ENCODE results near the gene DDIT4L. TPM values are rescaled to one million over a fixed set of nuclear protein-coding genes. Genes with fewer than 3 reads are reported as not detected.

DDIT4L gene
- total and polyA plus RNA-seq, 4 experiments from 2014 or later = 0.32 TPM; not detected in 3

DNA sequence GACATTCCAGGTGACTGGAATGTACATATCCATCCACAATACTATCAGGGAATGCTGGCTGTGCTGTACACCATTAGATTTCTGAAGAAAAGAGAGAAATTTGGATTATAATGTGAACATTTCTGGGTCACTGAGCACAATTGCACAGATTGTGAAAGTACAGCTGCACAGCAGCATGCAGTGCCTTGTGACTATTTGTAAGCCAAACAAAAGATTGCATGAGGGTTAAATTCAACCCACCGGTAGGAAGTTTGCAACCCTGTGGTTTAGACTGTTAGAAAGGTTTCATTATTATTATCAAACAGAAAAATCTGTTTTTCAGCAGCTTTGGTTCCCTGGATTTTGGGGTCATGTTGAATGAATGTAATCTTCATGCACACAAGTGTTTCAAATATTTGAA, 24.5 kb downstream of the DDIT4L start:
- H3K36me3 Mint-ChIP-seq = no peaks in the 10 kb centered on the region
- peaks cover 0 to 20% (median 8%) of the 10 kb centered on the region in 8 donors for H3K9me3 Mint-ChIP-seq
- H3K27me3 Mint-ChIP-seq = no peaks in the 10 kb centered on the region
- no peaks in the 10 kb centered on the region for H3K36me3 ChIP-seq (ENCODE audit: insufficient read depth, low read length)
- H3K9me3 ChIP-seq (ENCODE audit: control insufficient read depth in 1 of 2, low read length in 2 of 2) = no peaks in the 10 kb centered on the region
- DNase-seq = no peak
- H3K4me1 Mint-ChIP-seq = peaks cover 0 to 6% (median 3%) of the 10 kb centered on the region in 4 donors
- H3K27ac ChIP-seq (ENCODE audit: low read depth, low read length) = no peak overlapping the region
- POLR2A ChIA-PET (ENCODE audit: partially characterized antibody) = no interaction called here
- no peaks in the 10 kb centered on the region for H3K27me3 ChIP-seq (ENCODE audit: insufficient read depth, low read length)
- H3K4me3 Mint-ChIP-seq = no peak overlapping the region
- CTCF ChIA-PET (ENCODE audit: partially characterized antibody) = no interaction called here
- intact Hi-C loops (cut with micrococcal nuclease) = no loop called here
- no peaks in the 10 kb centered on the region for H3K4me1 ChIP-seq (ENCODE audit: insufficient read depth, low read length)
- H3K27ac Mint-ChIP-seq = no peak overlapping the region
- H3K4me3 ChIP-seq (ENCODE audit: low read length in 2 of 2) = no peak overlapping the region

DNA sequence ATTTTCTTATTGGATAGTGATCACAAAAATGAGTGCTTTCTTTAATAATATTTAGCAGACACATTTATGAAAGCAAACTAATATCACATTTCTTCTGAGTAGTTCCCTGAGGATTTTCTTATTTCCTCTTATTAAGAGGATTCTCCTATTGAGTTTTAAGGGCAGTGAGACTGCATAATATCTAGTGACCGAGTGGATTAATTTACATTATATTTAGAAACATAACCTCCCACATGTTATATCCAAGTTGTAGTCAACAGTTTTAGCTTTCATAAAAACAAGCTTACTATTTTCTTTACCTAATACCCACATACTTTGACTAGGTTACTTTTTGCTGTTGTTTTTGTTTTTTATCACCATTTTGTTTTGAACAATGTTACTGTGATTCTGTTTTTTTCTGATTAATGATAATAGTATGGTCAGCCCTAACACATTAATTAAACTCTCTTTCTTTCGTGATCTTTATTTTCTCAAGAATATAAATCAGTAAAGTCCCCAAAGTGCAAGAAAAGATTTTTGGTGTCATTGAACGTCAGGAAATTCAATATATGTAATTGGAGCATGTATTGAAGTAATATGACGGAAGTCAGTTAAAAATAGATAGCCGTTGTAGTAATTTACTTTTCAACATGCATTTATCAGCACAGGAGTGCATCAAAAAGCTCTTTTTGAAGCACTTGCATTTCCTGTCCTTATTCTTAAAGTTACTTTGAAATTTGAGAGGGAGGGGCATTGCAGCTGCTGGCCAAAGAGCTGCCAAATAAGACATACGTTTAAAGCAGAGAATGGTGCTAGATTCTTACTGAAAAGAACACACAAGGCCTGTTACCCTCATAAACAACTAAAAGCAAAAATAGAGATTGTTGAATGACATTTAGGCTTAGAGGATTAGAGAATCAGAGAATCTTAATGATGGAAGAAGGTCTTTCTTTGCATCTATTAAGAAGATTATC, 25.2 kb downstream of the DDIT4L start:
- Histone ChIP-seq H3K4me1 (ENCODE audit: insufficient read depth, low read length) (no peaks in the 10 kb centered on the region), H3K27ac (ENCODE audit: low read depth, low read length) (no peak overlapping the region), H3K36me3 (ENCODE audit: insufficient read depth, low read length) (no peaks in the 10 kb centered on the region), H3K4me3 (ENCODE audit: low read length in 2 of 2) (no peak overlapping the region), H3K27me3 (ENCODE audit: insufficient read depth, low read length) (no peaks in the 10 kb centered on the region), H3K9me3 (ENCODE audit: control insufficient read depth in 1 of 2, low read length in 2 of 2) (no peaks in the 10 kb centered on the region)
- H3K27me3 Mint-ChIP-seq = peaks cover 0 to 2% of the 10 kb centered on the region in 2 donors
- DNase-seq = no peak
- ChIA-PET CTCF (ENCODE audit: partially characterized antibody) (no interaction called here), POLR2A (ENCODE audit: partially characterized antibody) (no interaction called here)
- no peak overlapping the region for H3K4me3 Mint-ChIP-seq
- intact Hi-C loops (cut with micrococcal nuclease) = no loop called here
- no peaks in the 10 kb centered on the region for H3K36me3 Mint-ChIP-seq
- H3K4me1 Mint-ChIP-seq = peaks cover 0 to 6% (median 3%) of the 10 kb centered on the region in 4 donors
- H3K9me3 Mint-ChIP-seq = peaks cover 0 to 20% (median 8%) of the 10 kb centered on the region in 8 donors
- peak overlapping the region in 1 of 7 donors; percentile 16 for H3K27ac Mint-ChIP-seq

GRCh38 chr4:100162027-100162685, 28.1 kb downstream of the DDIT4L start:
- ChIA-PET CTCF (ENCODE audit: partially characterized antibody) (no interaction called here), POLR2A (ENCODE audit: partially characterized antibody) (no interaction called here)
- Mint-ChIP-seq H3K27ac (no peak overlapping the region), H3K9me3 (peaks cover 0 to 20% (median 8%) of the 10 kb centered on the region in 8 donors), H3K27me3 (peaks cover 4 to 11% of the 10 kb centered on the region in 2 donors), H3K36me3 (no peaks in the 10 kb centered on the region), H3K4me1 (peaks cover 0 to 6% (median 3%) of the 10 kb centered on the region in 4 donors), H3K4me3 (no peak overlapping the region)
- H3K27me3 ChIP-seq (ENCODE audit: insufficient read depth, low read length) = no peaks in the 10 kb centered on the region
- no peak overlapping the region for H3K4me3 ChIP-seq (ENCODE audit: low read length in 2 of 2)
- H3K36me3 ChIP-seq (ENCODE audit: insufficient read depth, low read length) = no peaks in the 10 kb centered on the region
- H3K9me3 ChIP-seq (ENCODE audit: control insufficient read depth in 1 of 2, low read length in 2 of 2) = no peaks in the 10 kb centered on the region
- no peaks in the 10 kb centered on the region for H3K4me1 ChIP-seq (ENCODE audit: insufficient read depth, low read length)
- intact Hi-C loops (cut with micrococcal nuclease) = no loop called here
- H3K27ac ChIP-seq (ENCODE audit: low read depth, low read length) = no peak overlapping the region
- DNase-seq = no peak

GRCh38 chr4:100149190-100149589, 41.1 kb downstream of the DDIT4L start:
- H3K9me3 ChIP-seq (ENCODE audit: control insufficient read depth in 1 of 2, low read length in 2 of 2) = no peaks in the 10 kb centered on the region
- Mint-ChIP-seq H3K27me3 (peaks cover 0 to 3% of the 10 kb centered on the region in 2 donors), H3K9me3 (peaks cover 0 to 2% (median 0%) of the 10 kb centered on the region in 8 donors), H3K27ac (no peak overlapping the region), H3K36me3 (no peaks in the 10 kb centered on the region), H3K4me1 (no peaks in the 10 kb centered on the region), H3K4me3 (no peak overlapping the region)
- no peaks in the 10 kb centered on the region for H3K36me3 ChIP-seq (ENCODE audit: insufficient read depth, low read length)
- POLR2A ChIA-PET (ENCODE audit: partially characterized antibody) = no interaction called here
- H3K27ac ChIP-seq (ENCODE audit: low read depth, low read length) = no peak overlapping the region
- no peaks in the 10 kb centered on the region for H3K4me1 ChIP-seq (ENCODE audit: insufficient read depth, low read length)
- H3K27me3 ChIP-seq (ENCODE audit: insufficient read depth, low read length) = no peaks in the 10 kb centered on the region
- no peak for DNase-seq
- intact Hi-C loops (cut with micrococcal nuclease) = no loop called here
- no peak overlapping the region for H3K4me3 ChIP-seq (ENCODE audit: low read length in 2 of 2)
- CTCF ChIA-PET (ENCODE audit: partially characterized antibody) = no interaction called here

DNA sequence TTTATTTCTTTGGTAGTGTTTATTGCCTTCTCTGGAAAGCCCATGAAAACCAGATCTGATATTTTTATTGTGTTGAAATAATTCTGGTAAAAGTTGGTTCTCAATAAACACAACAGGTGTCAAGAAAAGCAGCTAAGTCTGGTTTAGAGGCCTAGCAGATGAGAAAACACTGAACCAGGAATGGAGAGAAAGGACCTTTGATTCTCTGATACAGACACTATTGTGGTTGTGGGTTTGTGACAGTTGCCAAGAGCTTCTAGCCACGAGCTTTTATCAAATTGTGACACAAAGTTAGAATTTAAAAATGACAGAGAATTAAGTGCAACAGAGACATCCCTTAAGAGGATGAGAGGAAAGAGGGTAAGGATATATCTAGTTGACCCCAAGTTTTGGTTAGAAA, 42.6 kb downstream of the DDIT4L start:
- no peak for DNase-seq
- no peak overlapping the region for H3K27ac Mint-ChIP-seq
- no peaks in the 10 kb centered on the region for H3K36me3 Mint-ChIP-seq
- intact Hi-C loops (cut with micrococcal nuclease) = no loop called here
- H3K27me3 ChIP-seq (ENCODE audit: insufficient read depth, low read length) = no peaks in the 10 kb centered on the region
- H3K36me3 ChIP-seq (ENCODE audit: insufficient read depth, low read length) = no peaks in the 10 kb centered on the region
- no peak overlapping the region for H3K4me3 ChIP-seq (ENCODE audit: low read length in 2 of 2)
- no peaks in the 10 kb centered on the region for H3K9me3 ChIP-seq (ENCODE audit: control insufficient read depth in 1 of 2, low read length in 2 of 2)
- H3K4me1 Mint-ChIP-seq = no peaks in the 10 kb centered on the region
- H3K4me1 ChIP-seq (ENCODE audit: insufficient read depth, low read length) = no peaks in the 10 kb centered on the region
- no peak overlapping the region for H3K27ac ChIP-seq (ENCODE audit: low read depth, low read length)
- H3K27me3 Mint-ChIP-seq = peaks cover 0 to 3% of the 10 kb centered on the region in 2 donors
- no peaks in the 10 kb centered on the region for H3K9me3 Mint-ChIP-seq
- POLR2A ChIA-PET (ENCODE audit: partially characterized antibody) = no interaction called here
- no peak overlapping the region for H3K4me3 Mint-ChIP-seq
- CTCF ChIA-PET (ENCODE audit: partially characterized antibody) = no interaction called here

GRCh38 chr4:100147198-100147597, 43.1 kb downstream of the DDIT4L start:
- Histone ChIP-seq H3K36me3 (ENCODE audit: insufficient read depth, low read length) (no peaks in the 10 kb centered on the region), H3K9me3 (ENCODE audit: control insufficient read depth in 1 of 2, low read length in 2 of 2) (no peaks in the 10 kb centered on the region), H3K4me1 (ENCODE audit: insufficient read depth, low read length) (no peaks in the 10 kb centered on the region), H3K4me3 (ENCODE audit: low read length in 2 of 2) (no peak overlapping the region), H3K27ac (ENCODE audit: low read depth, low read length) (no peak overlapping the region), H3K27me3 (ENCODE audit: insufficient read depth, low read length) (no peaks in the 10 kb centered on the region)
- no peaks in the 10 kb centered on the region for H3K4me1 Mint-ChIP-seq
- H3K4me3 Mint-ChIP-seq = no peak overlapping the region
- intact Hi-C loops (cut with micrococcal nuclease) = no loop called here
- H3K27ac Mint-ChIP-seq = no peak overlapping the region
- no peak for DNase-seq
- no peaks in the 10 kb centered on the region for H3K9me3 Mint-ChIP-seq
- H3K27me3 Mint-ChIP-seq = peaks cover 0 to 3% of the 10 kb centered on the region in 2 donors
- no peaks in the 10 kb centered on the region for H3K36me3 Mint-ChIP-seq
- ChIA-PET POLR2A (ENCODE audit: partially characterized antibody) (no interaction called here), CTCF (ENCODE audit: partially characterized antibody) (no interaction called here)

DNA sequence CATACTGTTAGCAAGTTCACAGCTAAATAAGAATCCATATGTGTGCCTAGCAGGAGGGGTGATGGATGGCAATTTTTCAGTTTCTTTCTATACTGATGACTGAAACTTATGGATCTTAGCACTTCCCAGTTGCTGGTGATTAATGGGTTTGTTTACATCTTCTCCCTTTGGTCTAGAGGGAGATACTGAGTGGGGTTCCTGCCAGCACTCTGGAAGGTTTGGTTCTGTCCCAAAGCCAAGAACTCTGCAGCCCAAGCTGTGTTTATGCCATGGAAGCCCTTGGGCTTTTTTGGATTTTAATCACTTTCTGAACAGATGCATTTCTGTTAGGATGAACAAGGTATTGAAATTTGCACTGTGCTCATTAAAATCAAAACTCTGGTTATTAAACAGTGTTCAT, 43.5 kb downstream of the DDIT4L start:
- Histone ChIP-seq H3K4me3 (ENCODE audit: low read length in 2 of 2) (no peak overlapping the region), H3K36me3 (ENCODE audit: insufficient read depth, low read length) (no peaks in the 10 kb centered on the region), H3K9me3 (ENCODE audit: control insufficient read depth in 1 of 2, low read length in 2 of 2) (no peaks in the 10 kb centered on the region), H3K4me1 (ENCODE audit: insufficient read depth, low read length) (no peaks in the 10 kb centered on the region), H3K27ac (ENCODE audit: low read depth, low read length) (no peak overlapping the region), H3K27me3 (ENCODE audit: insufficient read depth, low read length) (no peaks in the 10 kb centered on the region)
- Mint-ChIP-seq H3K9me3 (no peaks in the 10 kb centered on the region), H3K4me1 (no peaks in the 10 kb centered on the region), H3K27me3 (peaks cover 0 to 3% of the 10 kb centered on the region in 2 donors), H3K36me3 (no peaks in the 10 kb centered on the region), H3K27ac (no peak overlapping the region), H3K4me3 (no peak overlapping the region)
- POLR2A ChIA-PET (ENCODE audit: partially characterized antibody) = no interaction called here
- intact Hi-C loops (cut with micrococcal nuclease) = no loop called here
- DNase-seq = no peak
- CTCF ChIA-PET (ENCODE audit: partially characterized antibody) = no interaction called here
